ENCODE data around the gene ADK.

DNA sequence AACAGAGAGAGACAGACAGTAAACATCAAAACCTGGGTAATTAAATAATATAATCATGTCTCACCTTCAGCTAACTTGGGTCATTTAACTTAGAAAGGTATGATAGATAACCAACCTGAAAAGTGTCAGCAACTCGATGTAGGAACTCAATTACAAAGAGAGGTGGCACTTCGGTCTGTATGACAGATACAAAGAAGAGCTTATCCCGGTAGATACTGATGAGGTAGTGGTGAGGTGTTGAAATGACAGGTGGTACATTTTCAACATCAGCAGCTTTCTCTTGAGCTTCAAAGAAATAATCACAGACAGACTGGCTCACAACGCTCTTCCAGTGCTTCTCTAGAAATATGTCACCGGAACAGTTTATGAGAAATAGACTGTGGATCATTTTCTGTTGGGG is 13.0 kb upstream of the ADK start:
- TF ChIP-seq, protein P1, sequence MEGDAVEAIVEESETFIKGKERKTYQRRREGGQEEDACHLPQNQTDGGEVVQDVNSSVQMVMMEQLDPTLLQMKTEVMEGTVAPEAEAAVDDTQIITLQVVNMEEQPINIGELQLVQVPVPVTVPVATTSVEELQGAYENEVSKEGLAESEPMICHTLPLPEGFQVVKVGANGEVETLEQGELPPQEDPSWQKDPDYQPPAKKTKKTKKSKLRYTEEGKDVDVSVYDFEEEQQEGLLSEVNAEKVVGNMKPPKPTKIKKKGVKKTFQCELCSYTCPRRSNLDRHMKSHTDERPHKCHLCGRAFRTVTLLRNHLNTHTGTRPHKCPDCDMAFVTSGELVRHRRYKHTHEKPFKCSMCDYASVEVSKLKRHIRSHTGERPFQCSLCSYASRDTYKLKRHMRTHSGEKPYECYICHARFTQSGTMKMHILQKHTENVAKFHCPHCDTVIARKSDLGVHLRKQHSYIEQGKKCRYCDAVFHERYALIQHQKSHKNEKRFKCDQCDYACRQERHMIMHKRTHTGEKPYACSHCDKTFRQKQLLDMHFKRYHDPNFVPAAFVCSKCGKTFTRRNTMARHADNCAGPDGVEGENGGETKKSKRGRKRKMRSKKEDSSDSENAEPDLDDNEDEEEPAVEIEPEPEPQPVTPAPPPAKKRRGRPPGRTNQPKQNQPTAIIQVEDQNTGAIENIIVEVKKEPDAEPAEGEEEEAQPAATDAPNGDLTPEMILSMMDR (IDR thresholded peaks at IDR 0.05) = no peak
- TF ChIP-seq POLR2A (IDR thresholded peaks at IDR 0.05) = no peak
- TF ChIP-seq POLR2AphosphoS5 (IDR thresholded peaks at IDR 0.05) = no peak
- TF ChIP-seq EP300 (IDR thresholded peaks at IDR 0.05) = no peak

Data from gastroesophageal sphincter (tissue), 3 donors.